HG02759 (cell line): ENCODE results near the gene IPO13.
A peak's percentile ranks its signal among the peaks of the same experiment; 100 is the strongest.

ENCODE experiments used
- ATAC-seq: cut with Tn5 transposase; IDR thresholded peaks from one replicate; pipeline ENCODE4 v1.9.1; 2021; ENCODE audit warnings: mild to moderate bottlenecking, moderate library complexity; ENCODE audit not compliant: unreplicated experiment

Gene IPO13, protein sequence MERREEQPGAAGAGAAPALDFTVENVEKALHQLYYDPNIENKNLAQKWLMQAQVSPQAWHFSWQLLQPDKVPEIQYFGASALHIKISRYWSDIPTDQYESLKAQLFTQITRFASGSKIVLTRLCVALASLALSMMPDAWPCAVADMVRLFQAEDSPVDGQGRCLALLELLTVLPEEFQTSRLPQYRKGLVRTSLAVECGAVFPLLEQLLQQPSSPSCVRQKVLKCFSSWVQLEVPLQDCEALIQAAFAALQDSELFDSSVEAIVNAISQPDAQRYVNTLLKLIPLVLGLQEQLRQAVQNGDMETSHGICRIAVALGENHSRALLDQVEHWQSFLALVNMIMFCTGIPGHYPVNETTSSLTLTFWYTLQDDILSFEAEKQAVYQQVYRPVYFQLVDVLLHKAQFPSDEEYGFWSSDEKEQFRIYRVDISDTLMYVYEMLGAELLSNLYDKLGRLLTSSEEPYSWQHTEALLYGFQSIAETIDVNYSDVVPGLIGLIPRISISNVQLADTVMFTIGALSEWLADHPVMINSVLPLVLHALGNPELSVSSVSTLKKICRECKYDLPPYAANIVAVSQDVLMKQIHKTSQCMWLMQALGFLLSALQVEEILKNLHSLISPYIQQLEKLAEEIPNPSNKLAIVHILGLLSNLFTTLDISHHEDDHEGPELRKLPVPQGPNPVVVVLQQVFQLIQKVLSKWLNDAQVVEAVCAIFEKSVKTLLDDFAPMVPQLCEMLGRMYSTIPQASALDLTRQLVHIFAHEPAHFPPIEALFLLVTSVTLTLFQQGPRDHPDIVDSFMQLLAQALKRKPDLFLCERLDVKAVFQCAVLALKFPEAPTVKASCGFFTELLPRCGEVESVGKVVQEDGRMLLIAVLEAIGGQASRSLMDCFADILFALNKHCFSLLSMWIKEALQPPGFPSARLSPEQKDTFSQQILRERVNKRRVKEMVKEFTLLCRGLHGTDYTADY

DNA sequence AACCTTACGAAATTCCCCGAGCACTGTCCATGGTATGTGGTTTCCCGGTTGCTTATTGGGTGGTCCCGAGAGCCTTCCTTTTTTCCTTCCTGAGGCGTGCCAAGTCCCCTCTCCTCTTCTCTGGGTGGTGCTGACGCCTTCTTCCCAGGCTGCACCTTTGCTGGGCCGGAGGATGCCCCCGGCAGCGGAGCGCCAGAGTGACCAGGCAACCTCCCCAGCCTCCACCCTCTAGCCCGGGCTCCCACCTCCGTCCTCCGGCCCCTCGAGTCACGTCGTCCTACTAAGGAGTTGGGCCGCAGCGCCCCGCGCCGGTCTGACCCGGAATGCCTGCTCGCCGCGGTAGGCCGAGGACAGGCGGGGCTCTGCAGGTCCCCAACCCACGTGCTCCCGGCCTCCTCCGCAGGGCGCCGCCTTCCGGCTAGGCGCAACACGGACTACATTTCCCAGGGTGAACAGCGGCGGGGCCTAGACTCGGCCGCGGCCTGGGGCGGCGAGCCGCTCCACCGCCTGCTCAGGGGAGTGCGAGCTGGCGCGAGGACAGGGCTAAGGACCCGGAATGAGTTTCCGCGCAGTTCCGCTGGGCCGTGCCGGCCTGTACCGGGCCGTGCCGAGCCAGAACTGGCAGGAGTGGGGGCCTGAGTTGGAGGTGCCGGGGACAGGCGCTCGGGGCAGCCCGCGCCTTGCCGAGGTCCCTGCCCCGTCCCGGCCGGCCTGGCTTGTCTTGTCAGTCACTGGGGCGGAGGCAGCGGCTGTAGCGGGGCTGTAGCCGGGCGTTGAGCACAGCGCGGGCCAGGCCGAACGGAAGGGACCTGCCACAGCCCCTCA, at the start of gene IPO13:
Gene IPO13, plus strand, starts transcription at position 715 of the 825 bp plus-strand sequence. CDS start 651 bp downstream, outside the sequence.
- ATAC-seq = peak; percentile 91

DNA sequence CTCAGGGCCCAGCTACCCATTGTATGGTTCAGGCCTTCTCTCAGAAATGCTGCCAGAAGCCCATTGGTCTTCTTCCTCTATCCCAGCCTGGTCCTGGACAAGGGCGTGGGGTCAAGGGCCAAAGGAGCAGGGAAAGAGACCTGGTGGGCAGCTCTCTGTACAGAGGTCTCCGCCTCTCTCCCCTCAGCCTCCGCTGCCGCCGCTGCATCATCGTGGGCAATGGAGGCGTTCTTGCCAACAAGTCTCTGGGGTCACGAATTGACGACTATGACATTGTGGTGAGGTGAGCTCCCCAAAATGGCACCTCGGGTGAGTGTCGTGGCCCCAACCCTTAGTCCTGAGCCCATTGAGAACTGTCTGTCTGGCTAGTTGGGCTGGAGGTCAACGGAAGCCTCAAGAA, 47.8 kb upstream of the IPO13 start:
- no peak for ATAC-seq

DNA sequence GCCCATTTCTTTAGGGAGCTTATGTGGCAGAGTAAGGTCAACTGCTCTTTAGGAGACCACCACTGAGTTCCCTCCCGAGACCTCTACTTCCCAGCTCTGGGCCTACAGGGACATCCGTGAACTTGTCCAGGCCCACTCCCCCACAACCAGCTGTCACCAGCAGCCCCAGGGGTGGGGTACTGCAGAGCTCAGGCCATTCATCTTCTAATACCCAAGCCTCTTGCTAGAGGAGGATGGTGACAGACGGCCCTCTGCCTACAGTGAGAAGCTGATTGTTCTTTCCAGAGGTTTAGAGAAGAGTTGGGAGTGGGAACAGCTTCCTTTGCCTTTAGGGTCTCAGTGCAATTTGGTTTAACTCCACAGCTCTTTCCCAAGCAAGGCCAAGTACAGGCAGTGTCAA, 46.4 kb upstream of the IPO13 start:
- no peak for ATAC-seq

DNA sequence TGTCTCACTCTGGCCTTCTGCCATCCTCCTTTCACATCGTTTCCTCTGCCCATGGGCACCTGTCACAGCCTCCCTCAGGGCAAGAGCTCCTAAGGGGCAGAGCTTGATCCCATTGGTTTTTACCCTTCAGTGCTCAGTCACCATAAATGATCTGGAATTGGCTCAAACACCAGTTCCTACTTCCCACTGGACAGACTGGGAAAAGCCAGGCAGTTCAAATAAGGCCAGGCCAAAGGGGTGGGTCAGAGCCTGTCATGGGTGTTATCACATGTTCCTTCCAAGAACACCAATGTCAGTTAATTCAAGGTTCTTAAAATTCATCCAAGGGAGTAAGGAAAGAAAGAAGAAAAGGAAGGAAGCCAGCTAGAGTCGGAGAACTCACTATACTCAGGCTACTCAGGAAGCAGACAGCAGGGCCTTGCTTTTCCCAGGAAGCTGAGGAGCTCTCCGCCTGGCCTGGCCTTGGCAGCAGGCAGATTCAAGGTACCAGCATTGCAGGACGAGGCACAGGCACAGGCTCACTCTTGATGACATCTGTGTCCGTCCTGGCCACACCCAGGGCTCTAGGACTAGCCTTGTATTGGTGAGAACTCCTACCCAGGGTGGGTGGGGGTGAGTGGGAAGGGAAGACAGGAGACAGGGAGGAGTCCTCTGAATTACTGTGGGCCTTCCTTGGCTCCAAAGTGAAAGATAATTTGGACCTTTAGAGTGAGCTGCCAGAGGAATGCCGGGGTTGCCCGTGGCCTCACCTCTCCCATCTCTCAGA, 45.4 kb upstream of the IPO13 start:
- ATAC-seq = no peak

DNA sequence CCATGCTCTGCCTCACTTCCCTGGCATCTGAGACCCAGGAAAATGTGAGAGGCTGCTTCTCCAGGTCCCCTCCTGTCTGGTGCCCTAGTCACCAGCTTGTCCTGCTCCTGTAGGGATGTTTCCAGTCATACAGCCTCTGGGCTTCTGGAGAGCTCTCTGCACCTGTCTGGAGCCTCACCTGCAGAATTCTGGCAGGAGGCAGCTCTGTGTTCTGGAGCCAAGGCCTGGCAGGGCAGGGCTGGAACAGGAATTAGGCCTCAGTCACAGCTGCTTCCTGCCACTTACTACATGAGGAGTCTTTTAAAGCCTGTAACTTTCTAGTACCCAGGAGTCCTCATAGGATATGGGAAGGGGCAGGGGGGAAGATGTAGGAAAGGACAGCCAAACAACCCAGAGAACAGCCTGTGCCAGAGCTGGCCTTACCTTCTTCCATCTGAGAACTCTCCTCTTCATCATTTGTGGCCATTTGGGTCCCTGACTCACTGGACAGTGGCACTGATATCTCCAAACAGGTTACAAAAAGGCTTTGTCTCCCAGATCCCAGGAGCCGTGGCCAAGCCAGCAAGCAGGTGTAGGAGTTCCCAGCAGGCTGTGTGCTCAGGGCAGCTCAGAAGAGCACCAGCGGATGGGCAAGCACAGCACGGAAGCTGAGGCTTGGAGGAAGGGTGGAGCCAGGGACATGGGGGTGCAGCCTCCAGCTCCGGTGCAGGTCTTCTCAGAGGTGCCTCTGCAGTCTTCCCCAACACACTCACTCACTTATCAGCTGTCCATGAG, 44.5 kb upstream of the IPO13 start:
- ATAC-seq = no peak

DNA sequence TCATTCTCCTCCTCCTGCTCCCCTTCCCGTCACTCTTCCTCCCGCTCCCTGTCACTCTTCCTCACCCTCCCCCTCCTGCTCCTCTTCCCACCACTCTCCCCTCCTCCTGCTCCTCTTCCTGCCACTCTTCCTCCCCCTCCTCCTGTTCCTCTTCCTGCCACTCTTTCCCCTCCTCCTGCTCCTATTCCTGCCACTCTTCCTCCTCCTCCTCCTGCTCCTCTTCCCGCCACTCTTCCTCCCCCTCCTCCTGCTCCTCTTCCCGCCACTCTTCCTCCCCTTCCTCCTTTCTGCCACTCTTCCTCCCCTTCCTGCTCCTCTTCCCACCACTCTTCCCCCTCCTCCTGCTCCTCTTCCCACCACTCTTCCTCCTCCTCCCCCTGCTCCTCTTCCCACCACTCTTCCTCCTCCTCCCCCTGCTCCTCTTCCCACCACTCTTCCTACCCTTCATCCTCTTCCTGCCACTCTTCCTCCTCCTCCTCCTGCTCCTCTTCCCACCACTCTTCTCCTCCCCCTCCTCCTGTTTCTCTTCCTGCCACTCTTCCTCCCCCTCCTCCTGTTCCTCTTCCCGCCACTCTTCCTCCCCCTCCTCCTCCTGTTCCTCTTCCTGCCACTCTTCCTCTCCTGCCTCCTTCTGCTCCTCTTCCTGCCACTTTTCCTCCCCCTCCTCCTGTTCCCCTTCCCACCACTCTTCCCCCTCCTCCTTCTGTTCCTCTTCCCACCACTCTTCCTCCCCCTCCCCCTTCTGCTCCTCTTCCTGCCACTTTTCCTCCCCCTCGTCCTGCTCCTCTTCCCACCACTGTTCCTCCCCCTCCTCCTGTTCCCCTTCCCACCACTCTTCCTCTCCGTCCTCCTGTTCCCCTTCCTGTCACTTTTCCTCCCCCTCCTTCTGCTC, 41.8 kb upstream of the IPO13 start:
- no peak for ATAC-seq

DNA sequence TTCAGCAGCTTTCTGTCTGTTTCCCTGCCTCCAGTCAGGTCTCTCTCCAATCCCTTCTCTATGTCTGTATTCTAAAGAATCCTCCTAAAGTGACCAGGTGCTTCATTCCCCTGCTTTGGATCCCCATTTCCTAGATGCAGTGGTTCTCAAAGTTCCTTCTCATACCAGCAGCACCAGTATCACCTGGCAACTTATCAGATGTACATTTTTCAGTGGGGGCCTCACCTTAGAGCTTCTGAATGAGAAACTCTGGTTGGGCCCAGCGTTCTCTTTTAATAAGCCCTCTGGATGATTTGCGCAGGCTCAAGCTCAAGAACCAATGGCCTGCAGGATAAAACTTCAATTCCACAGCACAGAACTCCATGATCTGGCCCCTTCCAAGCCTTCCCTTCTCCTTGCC, 38.5 kb upstream of the IPO13 start:
- ATAC-seq = no peak

DNA sequence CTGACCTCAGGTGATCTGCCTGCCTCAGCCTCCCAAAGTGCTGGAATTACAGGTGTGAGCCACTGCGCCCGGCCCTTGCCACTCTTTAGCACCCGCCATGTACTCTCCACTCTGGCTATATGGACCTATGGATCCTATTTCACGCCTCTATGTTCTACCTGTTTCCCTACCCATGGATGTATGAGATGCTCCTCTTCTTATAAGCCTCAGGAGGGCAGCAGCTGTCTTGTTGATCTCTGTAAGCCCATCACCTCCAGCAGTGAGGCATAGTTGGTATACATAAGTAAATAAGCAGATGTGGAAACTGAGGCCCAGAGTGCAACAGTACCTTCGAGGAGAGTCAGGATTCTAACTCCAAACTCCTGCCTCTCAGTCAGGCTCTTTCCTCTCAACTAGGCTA, 37.9 kb upstream of the IPO13 start:
- no peak for ATAC-seq

DNA sequence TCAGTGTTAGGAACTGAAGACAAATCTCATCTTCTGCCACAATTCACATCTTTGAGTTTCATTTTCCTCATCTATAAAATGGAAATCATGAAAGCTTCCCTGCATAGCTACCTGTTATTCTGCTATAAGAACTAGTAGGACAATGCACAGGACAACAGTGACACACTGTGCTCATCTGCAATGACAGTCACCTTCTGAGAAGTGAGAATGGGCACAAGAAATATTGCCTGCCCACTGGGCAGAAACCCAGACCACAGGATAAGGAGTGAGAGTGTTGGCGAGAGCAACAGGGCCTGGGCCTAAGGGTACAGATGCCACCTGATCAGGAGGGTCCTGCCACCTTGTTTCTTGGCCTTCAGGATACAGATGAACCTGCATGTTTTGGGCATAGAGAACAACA, 36.4 kb upstream of the IPO13 start:
- no peak for ATAC-seq

DNA sequence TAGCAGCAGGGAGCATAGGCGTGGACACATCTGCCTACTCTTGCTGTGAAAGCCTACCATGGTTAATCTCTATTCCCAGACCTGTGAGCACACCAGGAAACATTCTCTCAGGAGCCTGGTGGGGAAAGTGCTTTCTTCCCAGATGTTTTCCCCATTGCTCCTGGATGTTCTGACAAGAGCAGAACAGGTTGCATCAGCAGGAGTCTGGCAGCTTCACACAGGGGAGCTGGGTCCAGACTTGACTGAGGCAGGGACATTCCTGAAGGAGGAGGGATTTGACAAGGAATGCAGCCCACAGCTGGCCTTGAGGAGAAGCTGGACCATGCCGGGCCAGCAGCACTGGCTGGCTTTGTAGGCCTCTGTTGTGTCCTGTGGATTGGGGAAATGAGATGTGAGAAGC, 34.1 kb upstream of the IPO13 start:
- ATAC-seq = no peak

DNA sequence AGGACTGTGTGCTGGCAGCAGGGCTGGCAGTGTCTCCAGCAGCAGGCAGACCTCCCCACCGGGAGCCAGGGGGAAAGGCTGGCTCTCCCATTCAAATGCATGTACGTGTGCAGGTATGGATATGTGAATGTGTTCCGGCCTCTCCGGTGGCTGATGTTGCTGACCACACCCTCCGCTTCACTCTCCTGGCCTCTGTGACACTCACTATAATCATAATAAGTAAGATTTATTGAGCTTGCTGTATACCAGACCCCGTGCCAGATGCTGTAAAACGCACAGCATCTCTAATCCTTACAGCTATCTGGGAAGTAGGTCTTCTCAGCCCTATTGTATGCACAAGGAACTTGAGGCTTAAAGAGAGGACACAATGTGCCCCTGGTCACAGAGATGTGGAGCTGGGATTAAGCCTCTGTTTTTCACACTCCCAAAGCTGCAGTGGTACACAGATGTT, 33.7 kb upstream of the IPO13 start:
- ATAC-seq = no peak

DNA sequence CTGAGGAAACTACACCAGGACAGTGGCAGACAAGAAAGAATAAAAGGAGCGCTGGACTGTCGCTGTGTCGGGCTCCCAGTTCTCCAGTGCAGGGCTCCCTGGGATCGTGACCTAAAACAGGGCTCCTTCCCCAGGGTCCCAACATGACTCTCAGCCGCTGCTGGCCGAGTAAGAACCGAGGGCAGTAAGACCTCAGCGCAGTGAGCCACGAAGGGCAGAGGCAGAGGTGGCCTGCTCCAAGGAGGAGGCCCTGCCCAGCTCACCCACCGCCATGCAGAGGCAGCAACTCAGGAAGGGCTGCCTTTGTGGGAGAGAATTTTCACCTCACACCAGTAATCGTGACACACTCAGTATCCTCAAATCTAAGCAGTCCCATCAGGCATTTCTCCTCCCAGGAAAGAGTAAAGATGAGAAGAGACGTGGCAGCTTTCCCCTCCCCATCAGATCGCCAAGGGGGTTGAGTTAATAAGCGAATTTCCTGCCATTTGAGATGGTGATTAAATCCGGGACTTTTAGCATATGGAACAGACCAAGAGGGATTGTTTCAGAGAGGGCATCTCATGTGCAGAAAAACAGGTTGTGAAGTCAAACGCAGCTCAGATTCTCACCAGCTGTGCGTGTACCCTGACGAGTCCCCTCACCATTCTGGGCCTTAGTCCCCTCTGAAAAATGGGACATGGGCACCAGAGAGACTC, 32.9 kb upstream of the IPO13 start:
- no peak for ATAC-seq

DNA sequence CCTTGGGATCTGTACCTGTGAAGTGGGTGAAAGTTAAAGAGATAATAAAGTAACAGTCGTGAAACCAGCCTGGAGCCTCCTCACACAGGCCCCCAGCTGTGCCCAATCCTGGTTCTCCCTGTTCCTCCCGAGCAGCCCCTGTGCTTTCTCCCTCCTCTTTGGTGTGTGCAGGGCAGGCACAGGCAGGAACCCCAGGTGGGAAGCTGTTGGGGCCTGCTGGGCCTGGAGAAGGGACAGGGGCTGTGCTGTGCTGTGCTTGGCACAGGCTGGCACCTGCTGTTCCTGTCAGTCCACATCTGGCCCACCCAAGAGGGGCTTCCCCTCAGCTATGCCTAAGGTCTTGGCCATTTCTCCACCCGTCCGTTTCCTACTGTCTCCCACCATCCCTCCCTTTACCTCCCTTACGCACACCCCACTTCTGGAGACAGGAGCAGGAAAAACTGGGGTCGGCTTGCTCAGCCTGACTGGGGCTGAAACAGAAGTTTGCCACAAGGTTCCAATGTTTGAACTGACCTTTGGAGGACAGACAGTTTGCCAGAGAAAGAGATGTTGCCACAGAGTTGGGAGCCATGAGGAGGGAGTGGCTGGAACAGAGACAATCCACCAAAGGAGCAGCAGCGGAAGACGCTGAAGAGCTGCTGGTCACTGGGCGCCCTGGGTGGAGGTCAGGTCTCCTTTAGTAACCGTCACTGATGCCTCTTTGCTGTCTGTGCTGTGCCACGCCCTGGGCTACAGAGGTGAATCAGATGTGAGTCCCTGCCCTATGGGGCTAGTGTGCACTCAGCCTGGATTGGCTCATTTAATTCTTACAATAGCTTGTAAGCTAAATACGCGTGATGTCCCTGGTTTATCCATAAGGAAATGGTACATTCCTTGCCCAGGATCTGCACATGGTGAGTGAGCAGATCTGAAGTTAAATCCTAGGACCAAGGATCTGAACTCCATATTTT, 31.9 kb upstream of the IPO13 start:
- ATAC-seq = no peak

DNA sequence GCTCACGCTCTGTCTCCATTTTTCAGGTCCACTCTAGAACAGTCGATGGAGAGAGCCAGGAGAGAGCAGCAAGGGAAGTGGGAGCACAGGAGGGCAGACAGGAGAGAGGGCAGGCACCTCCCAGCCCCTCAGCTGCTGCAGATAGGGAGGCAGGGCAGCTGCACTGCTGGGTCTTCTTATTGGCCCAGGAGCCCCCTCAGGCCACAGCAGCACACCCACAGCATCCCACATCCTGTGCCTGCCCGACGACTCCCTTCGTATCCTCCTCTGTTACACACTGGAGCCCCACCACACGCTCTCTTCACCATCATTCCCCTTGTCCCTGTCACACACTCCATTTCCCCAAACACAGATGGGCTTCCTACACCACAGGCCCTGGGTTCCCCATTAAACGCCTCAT, 26.8 kb upstream of the IPO13 start:
- no peak for ATAC-seq

DNA sequence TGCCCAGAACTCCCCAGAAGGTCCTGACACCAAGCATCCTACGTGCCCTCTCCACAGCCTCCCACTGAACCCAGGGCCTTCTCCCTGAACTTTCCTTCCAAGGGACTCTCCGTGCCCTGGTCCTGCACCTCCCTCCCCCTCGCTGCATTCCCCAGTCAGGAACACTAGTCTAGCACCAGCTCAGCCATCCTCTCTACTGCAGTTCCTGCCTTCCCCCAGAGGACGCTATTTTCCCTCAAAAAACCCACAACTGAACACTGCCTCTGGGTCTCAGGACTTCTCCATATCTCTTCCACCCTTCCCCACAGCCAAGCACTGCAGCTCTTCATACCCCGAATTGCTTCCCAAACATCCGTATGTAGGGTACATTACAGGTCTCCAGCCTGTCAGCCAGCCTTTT, 25.7 kb upstream of the IPO13 start:
- ATAC-seq = no peak

DNA sequence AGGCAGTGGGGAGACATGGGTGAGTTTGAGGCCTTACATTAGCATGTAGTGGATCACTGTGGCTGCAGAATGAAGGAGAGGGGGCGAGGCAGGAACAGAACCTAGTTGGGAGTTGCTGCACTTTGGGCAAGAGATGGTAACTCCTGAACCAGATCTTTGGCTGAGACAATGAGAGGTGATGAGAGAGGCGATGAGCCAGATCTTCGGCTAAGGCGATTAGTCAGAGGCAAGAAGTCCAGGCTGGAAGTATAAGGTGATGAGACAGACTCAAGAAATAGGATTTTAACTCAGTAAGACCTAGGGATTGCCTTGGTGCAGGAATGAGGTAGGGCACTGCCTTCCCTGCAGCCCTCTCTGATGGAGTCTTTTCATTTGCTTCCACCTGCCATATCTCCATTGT, 22.2 kb upstream of the IPO13 start:
- no peak for ATAC-seq

DNA sequence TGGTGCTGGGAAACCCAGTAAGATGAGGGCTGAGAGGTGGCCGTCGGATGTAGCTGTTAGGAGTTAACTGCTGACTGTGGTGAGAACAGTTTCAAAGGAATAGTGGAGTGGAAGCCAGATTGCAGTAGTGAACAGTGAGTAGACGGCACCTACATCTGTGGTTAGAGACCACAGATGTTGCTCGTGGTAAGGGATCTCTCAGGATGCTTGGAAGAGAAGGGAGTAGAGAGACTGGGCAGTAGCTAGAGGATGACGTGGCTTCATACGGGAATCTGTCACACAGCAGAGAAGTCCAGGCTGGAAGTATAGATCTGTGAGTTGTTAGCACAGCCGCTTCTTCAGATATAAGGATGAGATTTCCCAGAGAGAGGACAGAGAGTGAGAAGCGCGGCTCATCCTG, 20.9 kb upstream of the IPO13 start:
- no peak for ATAC-seq
